Activated CD4-positive, alpha-beta T cell treated with anti-CD3 and anti-CD28 coated beads, Interleukin-2, amount 10 ng/mL, durations not matched to agents 24 days and 14 days (primary cell): ENCODE measurements around the gene PLXNA3. TPM values are rescaled to one million over a fixed set of nuclear protein-coding genes. Genes with fewer than 3 reads are reported as not detected.

Experiments
- DNase-seq: peaks from one replicate; pipeline ENCODE4 v3.0.0; 2022
- H3K27ac Mint-ChIP-seq: one replicate; pipeline ENCODE4 v1.8.0; 2022; ENCODE audit warnings: mild to moderate bottlenecking, mixed read lengths
- H3K27me3 Mint-ChIP-seq: one replicate; pipeline ENCODE4 v1.8.0; 2022; ENCODE audit warnings: mixed read lengths
- H3K36me3 Mint-ChIP-seq: one replicate; pipeline ENCODE4 v1.8.0; 2022; ENCODE audit warnings: low read depth, mild to moderate bottlenecking, mixed read lengths
- H3K4me1 Mint-ChIP-seq: one replicate; pipeline ENCODE4 v1.8.0; 2021; ENCODE audit warnings: mixed read lengths
- H3K4me3 Mint-ChIP-seq: one replicate; pipeline ENCODE4 v1.8.0; 2022; ENCODE audit warnings: mild to moderate bottlenecking, moderate library complexity, mixed read lengths
- H3K9me3 Mint-ChIP-seq: one replicate; pipeline ENCODE4 v1.8.0; 2021; ENCODE audit warnings: mixed read lengths
- intact Hi-C: fragments of 100-400 bp; cut with micrococcal nuclease; formaldehyde crosslinking; loops from one replicate; pipeline ENCODE4 v1.15.1; 2023
- total RNA-seq: library from RNA; stranded (reverse); gene quantifications from 2 replicates; pipeline ENCODE4 v1.2.3, GENCODE V29; 2022

The PLXNA3 gene
- total RNA-seq, 1 donor from 2014 or later = 55.9 TPM

- Mint-ChIP-seq H3K4me1 (peaks cover 23% of the 10 kb centered on the region), H3K27me3 (no peaks in the 10 kb centered on the region), H3K9me3 (no peaks in the 10 kb centered on the region), H3K4me3 (peak within 1 kb of the TSS; percentile 90), H3K27ac (peak within 1 kb of the TSS; percentile 93), H3K36me3 (peaks cover 13% of the 10 kb centered on the region)
- peak; percentile 97 for DNase-seq
- intact Hi-C loops = loop anchor here (1.0 to 10.0 kb wide), 3 partner anchors 26 to 141 kb away; partner anchors contain the start of genes EMD, FLNA, LAGE3 and SLC10A3
Measured at GRCh38 chrX:154515966-154516655, 58.0 kb downstream of the PLXNA3 start, which contains the start of gene FAM3A. Gene FAM3A, minus strand, starts transcription at chrX:154516232. Its CDS starts 460 bp downstream, at chrX:154515772.

GRCh38 chrX:154516656-154517100 is 58.6 kb downstream of the PLXNA3 start:
- H3K27me3 Mint-ChIP-seq = no peaks in the 10 kb centered on the region
- H3K4me3 Mint-ChIP-seq = peak overlapping the region; percentile 90
- H3K36me3 Mint-ChIP-seq = peaks cover 13% of the 10 kb centered on the region
- intact Hi-C loops = loop anchor here (1.0 to 10.0 kb wide), 3 partner anchors 26 to 142 kb away; partner anchors contain the start of genes EMD, FLNA, LAGE3 and SLC10A3
- H3K4me1 Mint-ChIP-seq = peaks cover 19% of the 10 kb centered on the region
- DNase-seq = no peak
- H3K9me3 Mint-ChIP-seq = no peaks in the 10 kb centered on the region
- peak overlapping the region; percentile 93 for H3K27ac Mint-ChIP-seq

GRCh38 chrX:154517101-154517781 is 59.2 kb downstream of the PLXNA3 start:
- Mint-ChIP-seq H3K9me3 (no peaks in the 10 kb centered on the region), H3K27ac (no peak overlapping the region), H3K4me3 (no peak overlapping the region), H3K36me3 (peaks cover 11% of the 10 kb centered on the region), H3K4me1 (peaks cover 16% of the 10 kb centered on the region), H3K27me3 (no peaks in the 10 kb centered on the region)
- DNase-seq = no peak
- intact Hi-C loops = loop anchor here (2.0 to 10.0 kb wide), 2 partner anchors 38 to 142 kb away; partner anchors contain the start of genes EMD, FLNA and LAGE3

- H3K27me3 Mint-ChIP-seq = no peaks in the 10 kb centered on the region
- intact Hi-C loops = loop anchor here (10.0 kb wide), 1 partner anchor 145 kb away; the partner anchor contains the start of genes EMD and FLNA
- H3K36me3 Mint-ChIP-seq = peaks cover 4% of the 10 kb centered on the region
- H3K4me3 Mint-ChIP-seq = no peak overlapping the region
- no peak for DNase-seq
- no peak overlapping the region for H3K27ac Mint-ChIP-seq
- no peaks in the 10 kb centered on the region for H3K9me3 Mint-ChIP-seq
- H3K4me1 Mint-ChIP-seq = peaks cover 10% of the 10 kb centered on the region
Measured at GRCh38 chrX:154519389-154519788, 61.3 kb downstream of the PLXNA3 start.

GRCh38 chrX:154525606-154526490 is 67.8 kb downstream of the PLXNA3 start:
- DNase-seq = no peak
- Mint-ChIP-seq H3K36me3 (peaks cover 2% of the 10 kb centered on the region), H3K27me3 (no peaks in the 10 kb centered on the region), H3K4me3 (peak overlapping the region; percentile 40), H3K9me3 (no peaks in the 10 kb centered on the region), H3K27ac (peak overlapping the region; percentile 21), H3K4me1 (peaks cover 14% of the 10 kb centered on the region)
- intact Hi-C loops = no loop called here

- peak overlapping the region; percentile 23 for H3K4me3 Mint-ChIP-seq
- intact Hi-C loops = no loop called here
Measured at GRCh38 chrX:154526901-154527675, 69.0 kb downstream of the PLXNA3 start.

More at GRCh38 chrX:154526901-154527675, 69.0 kb downstream of the PLXNA3 start:
- Mint-ChIP-seq H3K36me3 (peaks cover 6% of the 10 kb centered on the region), H3K27me3 (no peaks in the 10 kb centered on the region), H3K27ac (peak overlapping the region; percentile 71), H3K4me1 (peaks cover 14% of the 10 kb centered on the region), H3K9me3 (no peaks in the 10 kb centered on the region)
- DNase-seq = peak; percentile 88

Other genes starting within 250 kb of the PLXNA3 start
- gene OPN1MW2, start 238.5 kb upstream of the PLXNA3 start, total RNA-seq = not detected in 2 replicates
- not detected in 2 replicates for gene OPN1MW3, start 200.7 kb upstream of the PLXNA3 start, total RNA-seq
- gene TEX28, start 163.2 kb upstream of the PLXNA3 start, total RNA-seq = not detected in 2 replicates
- gene TKTL1, start 162.5 kb upstream of the PLXNA3 start, total RNA-seq = not detected in 2 replicates
- 824 and 840 TPM in 2 replicates for gene FLNA, start 83.6 kb upstream of the PLXNA3 start, total RNA-seq
- 91.7 and 92.8 TPM in 2 replicates for gene EMD, start 79.0 kb upstream of the PLXNA3 start, total RNA-seq
- 2,338 and 2,364 TPM in 2 replicates for gene RPL10, start 59.9 kb upstream of the PLXNA3 start, total RNA-seq
- 13.5 and 13.8 TPM in 2 replicates for gene DNASE1L1, start 49.0 kb upstream of the PLXNA3 start, total RNA-seq
- gene TAFAZZIN, start 46.7 kb upstream of the PLXNA3 start, total RNA-seq = 65.5 and 66.0 TPM in 2 replicates
- gene ATP6AP1, start 29.6 kb upstream of the PLXNA3 start, total RNA-seq = 43.5 and 43.6 TPM in 2 replicates
- gene GDI1, start 21.1 kb upstream of the PLXNA3 start, total RNA-seq = 118 and 120 TPM in 2 replicates
- 85.4 and 85.9 TPM in 2 replicates for gene FAM50A, start 14.1 kb upstream of the PLXNA3 start, total RNA-seq
- gene LAGE3, start 21.0 kb downstream of the PLXNA3 start, total RNA-seq = 53.0 and 53.1 TPM in 2 replicates
- 54.8 and 57.3 TPM in 2 replicates for gene UBL4A, start 28.3 kb downstream of the PLXNA3 start, total RNA-seq
- 18.2 and 20.8 TPM in 2 replicates for gene SLC10A3, start 32.3 kb downstream of the PLXNA3 start, total RNA-seq
- 36.5 and 38.0 TPM in 2 replicates for gene FAM3A, start 58.0 kb downstream of the PLXNA3 start, total RNA-seq
- 72.5 and 75.0 TPM in 2 replicates for gene G6PD, start 88.6 kb downstream of the PLXNA3 start, total RNA-seq
- gene IKBKG, start 89.3 kb downstream of the PLXNA3 start, total RNA-seq = 37.7 and 38.8 TPM in 2 replicates
- not detected in 2 replicates for gene CTAG1A, start 126.9 kb downstream of the PLXNA3 start, total RNA-seq
- not detected in 2 replicates for gene CTAG1B, start 161.0 kb downstream of the PLXNA3 start, total RNA-seq
- not detected in 2 replicates for gene CTAG2, start 195.3 kb downstream of the PLXNA3 start, total RNA-seq